Right renal pelvis (tissue), 4 donors: Measurements from ENCODE around the gene NAA38. TPM values are rescaled to one million over a fixed set of nuclear protein-coding genes. Genes with fewer than 3 reads are reported as not detected.

Experiments
- polyA plus RNA-seq, 4 donors: library from polyadenylated mRNA; unstranded; fragments of 120-200 nt; gene quantifications; one replicate each; pipeline ENCODE4 v1.2.1, GENCODE V29; 2013; ENCODE audit not compliant: insufficient read length in 4 of 4

Gene NAA38
- polyA plus RNA-seq, 4 donors: 74.9 to 109 (median 81.6) TPM

Other genes starting within 250 kb of the NAA38 start
- gene FXR2, start 242.7 kb downstream of the NAA38 start, polyA plus RNA-seq: 10 to 100 TPM; 46.5 to 54.2 (median 46.9) TPM
- 100 to 1,000 TPM; 124 to 145 (median 139) TPM for gene SAT2, start 229.7 kb downstream of the NAA38 start, polyA plus RNA-seq
- 1 to 10 TPM; 3.5 to 5.7 (median 4.0) TPM for gene SHBG, start 227.4 kb downstream of the NAA38 start, polyA plus RNA-seq
- 10 to 100 TPM; 18.6 to 26.1 (median 21.2) TPM for gene ATP1B2, start 206.6 kb downstream of the NAA38 start, polyA plus RNA-seq
- 10 to 100 TPM; 69.4 to 74.4 (median 70.7) TPM for gene TP53, start 170.1 kb downstream of the NAA38 start, polyA plus RNA-seq
- 10 to 100 TPM; 12.7 to 16.3 (median 14.2) TPM for gene WRAP53, start 169.1 kb downstream of the NAA38 start, polyA plus RNA-seq
- gene EFNB3, start 152.4 kb downstream of the NAA38 start, polyA plus RNA-seq: 10 to 100 TPM; 19.0 to 29.4 (median 23.6) TPM
- gene DNAH2, start 139.8 kb downstream of the NAA38 start, polyA plus RNA-seq: under 1 TPM; 0.28 to 0.45 (median 0.37) TPM
- 10 to 100 TPM; 21.8 to 28.1 (median 22.8) TPM for gene KDM6B, start 23.3 kb downstream of the NAA38 start, polyA plus RNA-seq
- gene TMEM88, start 2.5 kb downstream of the NAA38 start, polyA plus RNA-seq: 10 to 100 TPM; 24.2 to 29.6 (median 28.4) TPM
- 10 to 100 TPM; 21.7 to 26.4 (median 24.3) TPM for gene CYB5D1, start 444 bp upstream of the NAA38 start, polyA plus RNA-seq
- gene CHD3, start 31.2 kb upstream of the NAA38 start, polyA plus RNA-seq: 100 to 1,000 TPM; 149 to 161 (median 157) TPM
- gene RNF227, start 58.7 kb upstream of the NAA38 start, polyA plus RNA-seq: 1 to 10 TPM; 4.4 to 5.7 (median 4.6) TPM
- 10 to 100 TPM in 2 of 4 donors, 1 to 10 TPM in 2; 9.6 to 11.5 (median 10.4) TPM for gene KCNAB3, start 72.3 kb upstream of the NAA38 start, polyA plus RNA-seq
- 100 to 1,000 TPM; 129 to 157 (median 142) TPM for gene TRAPPC1, start 74.4 kb upstream of the NAA38 start, polyA plus RNA-seq
- 10 to 100 TPM; 47.3 to 56.2 (median 54.1) TPM for gene CNTROB, start 74.6 kb upstream of the NAA38 start, polyA plus RNA-seq
- gene GUCY2D, start 145.1 kb upstream of the NAA38 start, polyA plus RNA-seq: under 1 TPM in 3 of 4 donors, not detected in 1; 0.35 to 0.56 (median 0.37) TPM
- 1 to 10 TPM in 3 of 4 donors, under 1 TPM in 1; 0.91 to 1.9 (median 1.3) TPM for gene ALOX15B, start 181.5 kb upstream of the NAA38 start, polyA plus RNA-seq
- 1 to 10 TPM in 1 of 4 donors, under 1 TPM in 3; 0.62 to 1.1 (median 0.71) TPM for gene ALOX12B, start 230.2 kb upstream of the NAA38 start, polyA plus RNA-seq